Right lung (tissue), 10 donors: ENCODE results near the gene AHCTF1. TPM values are rescaled to one million over a fixed set of nuclear protein-coding genes. Genes with fewer than 3 reads are reported as not detected.
A peak's percentile ranks its signal among the peaks of the same experiment; 100 is the strongest.

Experiments used
- DNase-seq, 2 donors: peaks; one replicate each; pipeline ENCODE4 v3.0.0-alpha.2; 2013
- long read RNA-seq, 8 donors: transcript quantifications; one replicate each; lab custom pipeline, GENCODE V29; 2026
- polyA plus RNA-seq, 5 donors: library from polyadenylated mRNA; unstranded; fragments of 120-200 nt; gene quantifications; one replicate each; pipeline versions ENCODE4 v1.2.1 to v1.2.3, GENCODE V29; 2013; ENCODE audit warnings: inconsistent platforms in 1 of 5, low replicate concordance in 1 of 5; ENCODE audit not compliant: insufficient read length in 5 of 5, insufficient read depth in 1 of 5

AHCTF1 gene, protein sequence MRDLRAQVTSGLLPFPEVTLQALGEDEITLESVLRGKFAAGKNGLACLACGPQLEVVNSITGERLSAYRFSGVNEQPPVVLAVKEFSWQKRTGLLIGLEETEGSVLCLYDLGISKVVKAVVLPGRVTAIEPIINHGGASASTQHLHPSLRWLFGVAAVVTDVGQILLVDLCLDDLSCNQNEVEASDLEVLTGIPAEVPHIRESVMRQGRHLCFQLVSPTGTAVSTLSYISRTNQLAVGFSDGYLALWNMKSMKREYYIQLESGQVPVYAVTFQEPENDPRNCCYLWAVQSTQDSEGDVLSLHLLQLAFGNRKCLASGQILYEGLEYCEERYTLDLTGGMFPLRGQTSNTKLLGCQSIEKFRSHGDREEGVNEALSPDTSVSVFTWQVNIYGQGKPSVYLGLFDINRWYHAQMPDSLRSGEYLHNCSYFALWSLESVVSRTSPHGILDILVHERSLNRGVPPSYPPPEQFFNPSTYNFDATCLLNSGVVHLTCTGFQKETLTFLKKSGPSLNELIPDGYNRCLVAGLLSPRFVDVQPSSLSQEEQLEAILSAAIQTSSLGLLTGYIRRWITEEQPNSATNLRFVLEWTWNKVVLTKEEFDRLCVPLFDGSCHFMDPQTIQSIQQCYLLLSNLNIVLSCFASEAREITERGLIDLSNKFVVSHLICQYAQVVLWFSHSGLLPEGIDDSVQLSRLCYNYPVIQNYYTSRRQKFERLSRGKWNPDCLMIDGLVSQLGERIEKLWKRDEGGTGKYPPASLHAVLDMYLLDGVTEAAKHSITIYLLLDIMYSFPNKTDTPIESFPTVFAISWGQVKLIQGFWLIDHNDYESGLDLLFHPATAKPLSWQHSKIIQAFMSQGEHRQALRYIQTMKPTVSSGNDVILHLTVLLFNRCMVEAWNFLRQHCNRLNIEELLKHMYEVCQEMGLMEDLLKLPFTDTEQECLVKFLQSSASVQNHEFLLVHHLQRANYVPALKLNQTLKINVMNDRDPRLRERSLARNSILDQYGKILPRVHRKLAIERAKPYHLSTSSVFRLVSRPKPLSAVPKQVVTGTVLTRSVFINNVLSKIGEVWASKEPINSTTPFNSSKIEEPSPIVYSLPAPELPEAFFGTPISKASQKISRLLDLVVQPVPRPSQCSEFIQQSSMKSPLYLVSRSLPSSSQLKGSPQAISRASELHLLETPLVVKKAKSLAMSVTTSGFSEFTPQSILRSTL (N-terminal part only)
- 10 to 100 TPM; 38.9 to 54.3 (median 49.5) TPM for polyA plus RNA-seq
- long read RNA-seq, donor 1, partial matches to known transcripts: 7 of 8 reads
- long read RNA-seq, donor 1, other reads (novel, unspliced or antisense): 0 of 8 reads
- long read RNA-seq, donor 2: 0 reads
- long read RNA-seq, donor 3, full-length matches to known transcripts: 1 of 9 reads
- long read RNA-seq, donor 3, partial matches to known transcripts: 8 of 9 reads
- long read RNA-seq, donor 3, other reads (novel, unspliced or antisense): 0 of 9 reads
- long read RNA-seq, donor 4: 0 reads
- long read RNA-seq, donor 5: 0 reads
- long read RNA-seq, donor 6: 0 reads
- long read RNA-seq, donor 7, partial matches to known transcripts: 16 of 16 reads
- long read RNA-seq, donor 7, other reads (novel, unspliced or antisense): 0 of 16 reads
- long read RNA-seq, donor 8: 0 reads

DNA sequence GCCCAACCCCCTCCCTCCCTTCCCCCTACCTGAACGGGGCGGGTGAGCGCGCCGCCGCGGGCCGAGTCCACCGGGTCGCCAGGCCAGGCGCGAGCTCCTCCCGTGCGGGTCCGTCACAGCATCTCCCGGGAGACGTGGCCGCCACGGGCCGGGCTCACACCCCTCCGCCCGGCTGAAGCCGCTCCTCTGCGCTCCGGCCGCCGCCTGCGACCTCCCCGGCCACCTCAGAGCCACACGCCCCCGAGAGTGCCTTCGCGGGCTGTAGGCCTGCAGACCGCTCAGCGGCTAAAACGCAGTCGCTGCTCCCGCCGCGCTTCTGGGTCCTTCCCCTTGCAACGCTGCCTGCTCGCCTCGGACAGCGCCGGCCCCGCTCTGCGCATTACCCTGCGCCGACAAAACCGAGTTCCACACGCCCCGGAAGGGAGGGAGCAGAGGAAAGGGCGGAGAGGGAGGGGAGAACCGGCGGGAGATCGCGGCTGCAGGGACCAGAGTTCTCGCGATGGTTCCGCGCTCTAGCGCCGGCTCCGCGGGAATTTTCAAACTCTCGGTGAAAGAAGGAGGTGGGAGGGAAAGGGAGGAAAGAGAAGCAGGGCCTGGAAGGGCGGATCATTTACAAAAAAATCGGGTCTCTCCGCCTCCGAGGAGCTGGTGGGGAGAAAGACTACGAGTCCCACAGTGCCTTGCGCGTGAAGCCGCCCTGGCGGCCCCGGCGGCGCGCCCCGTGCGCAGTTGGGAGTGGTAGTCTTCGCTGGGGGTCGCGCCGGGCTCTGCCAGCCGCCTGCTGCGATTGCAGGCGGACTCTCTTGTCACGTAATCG, at the start of gene AHCTF1:
Gene AHCTF1, minus strand, starts transcription at position 400 of the 817 bp plus-strand sequence. CDS start 13,578 bp downstream, outside the sequence.
- peak; percentile 98 to 99 for DNase-seq

DNA sequence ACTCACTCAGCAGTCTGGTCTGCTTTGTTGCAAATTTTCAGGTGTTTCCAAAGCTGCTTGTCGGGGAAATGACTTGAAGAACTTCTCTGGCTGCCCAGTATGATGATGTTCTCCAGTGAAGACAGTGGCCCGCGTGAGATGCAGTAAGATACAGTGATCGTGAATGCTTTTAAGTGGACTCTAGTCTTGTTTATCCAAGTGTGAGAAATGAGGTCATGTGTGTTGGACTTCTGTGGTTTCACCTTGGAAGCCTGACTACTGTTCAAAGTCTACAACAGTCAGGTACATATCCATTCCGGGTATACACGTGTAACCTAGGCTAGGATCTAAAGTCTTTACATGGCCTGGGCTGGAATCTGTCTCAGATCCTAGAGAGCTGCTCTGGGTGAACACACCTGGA, 47.0 kb upstream of the AHCTF1 start:
- no peak for DNase-seq

DNA sequence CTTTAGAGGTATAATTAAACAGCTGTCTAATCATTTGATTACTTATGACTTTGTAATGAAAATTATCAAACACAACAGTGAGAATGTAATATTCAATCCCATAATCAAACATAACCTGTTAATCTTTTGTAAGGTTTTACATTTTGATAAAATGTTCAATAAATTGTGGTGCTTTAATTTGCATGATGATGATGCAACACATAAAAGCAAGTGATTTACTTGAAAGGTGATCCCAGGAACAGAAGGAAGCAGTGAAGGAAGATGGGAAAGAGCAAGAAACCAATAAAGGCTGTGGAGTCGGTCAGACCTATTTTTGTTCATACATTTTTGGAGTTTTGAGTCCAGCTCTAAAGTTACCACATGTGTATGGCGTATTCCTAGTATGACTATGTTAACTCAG, 46.5 kb upstream of the AHCTF1 start:
- no peak for DNase-seq

DNA sequence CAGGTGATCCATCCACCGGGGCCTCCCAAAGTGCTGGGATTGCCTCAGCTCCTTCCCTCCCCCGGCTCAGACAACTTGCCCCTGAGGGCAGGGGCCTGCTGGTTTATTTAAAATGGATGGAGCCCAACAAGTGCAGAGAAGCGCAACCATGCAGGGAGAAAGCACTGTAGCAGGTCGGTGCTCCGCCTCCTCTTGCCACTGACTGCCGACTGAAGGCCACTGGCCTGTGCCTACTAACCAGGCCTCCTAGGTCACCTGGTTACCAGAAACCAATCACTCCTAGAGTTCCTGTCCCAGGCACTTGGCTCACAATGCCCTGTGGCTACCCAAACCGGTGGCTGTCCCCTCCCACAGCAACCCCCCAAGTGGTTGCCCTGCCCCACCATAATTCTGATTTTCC, 40.2 kb upstream of the AHCTF1 start:
- no peak for DNase-seq

DNA sequence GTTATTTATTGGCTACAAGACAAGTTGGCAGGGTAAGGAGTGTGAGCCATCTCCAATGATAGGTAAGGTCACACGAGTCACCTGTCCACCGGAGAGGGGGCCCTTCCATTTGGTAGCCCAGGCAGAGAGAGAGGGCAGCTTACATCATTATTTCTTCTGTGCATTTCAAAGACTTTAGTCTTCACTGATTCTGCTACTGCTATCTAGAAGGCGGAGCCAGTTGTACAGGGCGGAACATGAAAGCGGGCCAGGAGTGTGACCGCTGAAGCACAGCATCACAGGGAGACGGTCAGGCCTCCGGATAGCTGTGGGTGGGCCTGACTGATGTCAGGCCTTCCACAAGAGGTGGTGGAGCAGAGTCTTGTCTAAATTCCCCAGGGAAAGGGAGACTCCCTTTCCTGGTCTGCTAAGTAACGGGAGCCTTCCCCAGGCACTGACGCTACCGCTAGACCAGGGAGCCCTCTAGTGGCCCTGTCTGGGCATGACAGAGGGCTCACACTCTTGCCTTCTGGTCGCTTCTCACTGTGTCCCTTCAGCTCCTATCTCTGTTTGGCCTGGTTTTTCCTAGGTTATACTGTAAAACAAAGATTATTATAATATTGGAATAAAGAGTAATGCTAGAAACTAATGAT, 39.5 kb upstream of the AHCTF1 start:
- DNase-seq: no peak

DNA sequence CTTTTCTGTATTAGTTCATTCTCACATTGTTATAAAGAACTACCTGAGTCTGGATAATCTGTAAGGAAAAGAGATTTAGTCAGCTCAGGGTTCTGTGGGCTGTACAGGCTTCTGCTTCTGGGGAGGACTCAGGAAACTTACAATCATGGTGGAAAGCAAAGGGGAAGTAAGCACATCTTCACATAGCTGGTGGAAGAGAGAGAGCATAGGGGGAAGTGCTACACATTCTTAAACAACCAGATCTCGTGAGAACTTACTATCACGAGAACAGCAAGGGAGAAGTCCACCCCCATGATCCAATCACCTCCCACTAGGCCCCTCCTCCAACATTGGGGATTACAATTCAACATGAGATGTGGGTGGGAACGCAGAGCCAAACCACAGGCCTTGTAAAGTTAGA, 37.9 kb upstream of the AHCTF1 start:
- DNase-seq: no peak

DNA sequence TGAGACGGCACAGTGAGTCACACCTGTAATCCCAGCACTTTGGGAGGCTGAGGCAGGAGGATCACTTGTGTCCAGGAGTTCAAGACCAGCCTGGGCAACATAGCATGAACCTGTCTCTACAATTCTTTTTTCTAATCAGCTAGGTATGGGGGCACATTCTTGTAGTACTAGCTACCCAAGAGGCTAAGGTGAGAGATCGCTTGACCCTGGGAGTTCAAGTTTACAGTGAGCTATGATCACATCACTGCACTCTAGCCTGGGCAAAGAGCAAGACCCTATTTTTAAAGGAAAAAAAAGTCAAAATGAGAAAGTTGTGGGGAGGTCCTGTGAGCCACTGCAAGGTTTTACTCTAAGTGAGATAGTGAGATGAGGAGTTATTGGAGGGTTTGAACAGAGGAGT, 34.8 kb upstream of the AHCTF1 start:
- no peak for DNase-seq

DNA sequence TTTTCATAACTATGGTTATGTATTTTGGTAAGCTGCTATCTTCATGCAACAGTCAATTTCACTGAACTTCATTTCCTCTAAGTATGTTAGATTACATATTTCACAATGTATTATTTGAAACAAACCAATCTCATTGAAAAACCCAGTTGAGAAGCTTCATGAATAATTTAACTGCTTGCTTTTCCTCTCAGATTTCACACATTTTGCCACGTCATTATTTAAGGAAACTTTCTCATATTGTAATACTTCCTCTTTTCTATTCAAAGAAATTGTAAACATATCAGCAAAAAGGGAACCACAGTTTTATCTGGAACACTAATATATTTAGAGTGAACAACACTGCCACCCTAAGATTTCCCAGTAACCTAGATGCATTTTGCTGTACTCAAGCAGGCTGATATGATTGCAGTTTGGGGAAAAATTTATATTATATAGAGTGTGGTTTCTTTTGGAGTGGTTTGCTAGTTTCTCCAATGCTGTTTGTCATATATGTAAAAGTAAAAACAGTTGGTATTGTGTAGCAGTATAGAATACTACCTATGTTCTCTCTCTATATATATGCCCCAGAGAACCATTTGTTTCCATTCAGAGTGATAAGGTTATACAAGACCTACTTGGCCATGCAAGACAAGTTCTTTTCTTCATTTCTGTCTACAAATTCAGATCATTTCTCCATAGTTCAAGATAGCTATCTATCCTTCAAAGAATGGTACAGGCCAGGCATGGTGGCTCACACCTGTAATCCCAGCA, 28.4 kb upstream of the AHCTF1 start:
- DNase-seq: no peak

DNA sequence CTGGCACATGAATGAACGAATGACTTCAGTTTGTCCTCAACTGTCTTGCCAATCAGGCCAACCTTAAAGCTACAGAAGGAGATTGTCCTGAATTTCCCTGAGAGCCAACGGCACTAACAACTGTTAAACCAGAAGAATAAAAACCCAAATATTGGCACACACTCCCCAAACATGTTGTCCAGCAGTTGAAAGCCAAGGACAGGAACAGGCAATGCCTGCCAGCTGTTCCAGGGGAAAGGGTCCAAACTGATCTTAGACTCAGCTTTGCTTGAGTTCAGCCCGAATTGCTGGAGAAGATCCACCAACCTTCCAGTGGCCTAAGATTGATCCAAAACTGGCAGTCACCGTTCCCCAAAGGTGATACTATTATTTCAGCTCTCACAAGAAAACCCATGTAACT, 22.4 kb upstream of the AHCTF1 start:
- DNase-seq: no peak

DNA sequence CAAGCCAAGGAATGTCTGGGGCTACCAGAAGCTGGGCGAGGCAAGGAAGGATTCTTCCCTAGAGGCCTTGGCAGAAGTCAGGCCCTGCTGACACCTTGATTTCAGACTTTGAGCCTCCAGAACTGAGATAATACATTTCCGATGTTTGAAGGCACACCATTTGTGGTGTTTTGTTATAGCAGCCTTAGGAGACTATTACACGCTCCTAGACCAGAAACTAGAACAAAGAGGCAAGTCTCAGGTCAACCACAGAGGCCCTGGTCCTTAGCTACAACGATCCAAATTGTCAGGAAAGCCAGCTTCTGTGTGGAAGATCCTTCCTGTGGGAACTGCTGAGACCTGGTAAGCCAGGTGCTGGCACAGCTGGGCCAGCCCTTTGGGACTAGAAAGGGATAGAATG, 19.7 kb upstream of the AHCTF1 start:
- DNase-seq: no peak

DNA sequence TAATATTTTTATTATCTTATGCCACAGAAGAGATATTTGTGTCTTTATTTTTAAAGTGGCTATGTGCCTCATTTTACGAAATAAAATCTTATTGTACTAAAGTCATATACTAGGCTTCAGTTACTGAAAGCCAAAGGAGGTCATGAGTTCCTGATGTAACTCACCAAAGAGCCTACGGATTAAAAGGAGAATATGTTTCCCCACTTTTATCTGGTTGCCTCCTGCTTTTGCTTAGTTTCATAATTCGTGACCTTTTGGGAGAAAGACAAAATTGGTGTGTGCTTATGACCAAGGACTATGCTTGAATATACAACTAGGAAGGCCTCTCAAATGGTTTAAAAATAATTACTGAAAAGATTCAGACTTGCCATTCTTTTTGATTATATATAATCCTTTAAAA, 18.2 kb upstream of the AHCTF1 start:
- no peak for DNase-seq

DNA sequence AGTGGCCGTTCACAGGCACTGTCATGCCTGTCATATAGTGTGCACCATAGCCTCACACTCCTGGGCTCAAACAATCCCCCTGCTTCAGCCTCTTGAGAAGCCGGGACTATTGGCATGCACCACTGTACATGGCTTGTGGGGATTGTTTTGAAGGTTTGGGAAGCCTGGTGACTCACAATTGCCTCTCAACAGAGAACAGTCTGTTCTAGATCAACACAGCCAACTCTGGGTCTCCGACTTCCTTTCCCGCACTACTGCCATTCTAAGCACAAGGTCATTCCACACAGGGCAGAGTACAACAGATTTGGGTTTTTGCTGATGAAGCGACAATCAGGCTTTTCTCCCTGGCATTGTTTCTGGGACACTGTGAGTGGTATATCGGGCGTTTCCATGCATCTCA, 15.5 kb upstream of the AHCTF1 start:
- DNase-seq: no peak

DNA sequence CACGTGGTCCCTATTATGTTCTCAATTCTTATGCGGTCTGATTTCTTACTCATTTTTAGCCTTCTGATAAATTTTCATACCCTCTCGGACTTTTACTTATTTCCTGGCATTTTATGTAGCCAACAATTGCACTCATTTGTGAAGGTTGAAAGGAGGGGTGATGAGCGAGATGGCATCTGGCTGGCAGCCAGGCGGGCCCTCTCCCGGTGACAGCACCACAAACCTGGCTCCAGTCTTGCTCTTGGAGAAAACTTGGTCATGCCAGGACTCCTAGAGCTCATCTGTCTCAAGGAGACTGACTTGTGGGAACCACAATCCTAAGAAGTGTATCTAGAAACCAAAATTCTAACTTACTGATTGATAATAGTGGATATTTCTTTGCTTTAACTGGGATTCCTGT, 14.6 kb upstream of the AHCTF1 start:
- no peak for DNase-seq

DNA sequence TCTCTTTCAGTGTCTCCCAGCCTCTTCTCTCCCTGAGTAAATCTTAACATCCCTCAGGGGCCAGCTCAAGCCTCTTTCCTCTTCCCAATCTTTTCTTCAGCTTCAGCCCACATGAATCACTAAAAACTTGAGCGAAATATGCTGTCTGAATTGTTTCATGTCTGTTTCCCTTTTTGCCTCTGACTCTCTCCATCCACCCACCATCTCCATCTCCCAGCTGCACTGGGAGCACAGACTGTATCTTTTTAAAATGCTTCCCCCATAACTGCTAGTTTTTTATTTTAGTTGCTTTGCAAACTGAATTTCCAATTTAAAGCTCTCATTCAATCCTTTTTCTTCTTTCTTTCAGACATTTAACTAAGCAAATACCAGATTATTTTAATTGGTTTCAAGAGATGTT, 3.0 kb upstream of the AHCTF1 start:
- DNase-seq: no peak

DNA sequence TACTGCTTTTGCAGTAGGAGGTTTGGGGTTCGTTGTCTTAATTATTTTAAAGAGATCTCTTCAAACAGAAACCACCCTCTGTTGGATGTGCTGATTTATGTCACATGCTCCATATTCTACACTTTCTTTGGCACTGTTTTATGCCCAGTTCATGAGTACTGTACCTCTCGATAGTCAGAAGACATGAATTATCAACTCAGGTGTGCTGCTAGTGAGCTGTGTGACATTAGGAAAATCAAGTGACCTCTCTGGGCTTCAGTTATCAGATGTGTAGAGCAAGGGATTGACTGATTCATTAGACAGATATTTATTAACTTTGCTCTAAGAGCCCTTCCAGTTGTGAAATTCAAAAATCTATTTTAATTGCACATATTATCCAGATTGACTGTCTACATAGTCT, 2.1 kb upstream of the AHCTF1 start:
- DNase-seq: no peak

DNA sequence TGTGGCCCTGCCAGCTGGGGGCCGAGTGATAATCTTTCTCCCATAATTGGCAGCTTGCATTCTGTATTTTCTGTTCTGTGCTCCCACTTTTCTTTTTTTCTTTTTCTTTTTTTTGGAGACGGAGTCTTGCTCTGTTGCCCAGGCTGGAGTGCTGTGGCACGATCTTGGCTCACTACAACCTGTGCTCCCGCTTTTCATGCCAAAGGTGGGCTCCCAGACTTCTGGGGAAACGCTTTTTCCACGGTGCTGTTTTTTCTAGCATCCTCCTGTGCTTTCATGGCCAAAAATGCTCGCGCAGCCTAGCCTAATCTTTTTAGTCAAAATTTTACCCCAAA, 585 bp upstream of the AHCTF1 start:
- DNase-seq: no peak

DNA sequence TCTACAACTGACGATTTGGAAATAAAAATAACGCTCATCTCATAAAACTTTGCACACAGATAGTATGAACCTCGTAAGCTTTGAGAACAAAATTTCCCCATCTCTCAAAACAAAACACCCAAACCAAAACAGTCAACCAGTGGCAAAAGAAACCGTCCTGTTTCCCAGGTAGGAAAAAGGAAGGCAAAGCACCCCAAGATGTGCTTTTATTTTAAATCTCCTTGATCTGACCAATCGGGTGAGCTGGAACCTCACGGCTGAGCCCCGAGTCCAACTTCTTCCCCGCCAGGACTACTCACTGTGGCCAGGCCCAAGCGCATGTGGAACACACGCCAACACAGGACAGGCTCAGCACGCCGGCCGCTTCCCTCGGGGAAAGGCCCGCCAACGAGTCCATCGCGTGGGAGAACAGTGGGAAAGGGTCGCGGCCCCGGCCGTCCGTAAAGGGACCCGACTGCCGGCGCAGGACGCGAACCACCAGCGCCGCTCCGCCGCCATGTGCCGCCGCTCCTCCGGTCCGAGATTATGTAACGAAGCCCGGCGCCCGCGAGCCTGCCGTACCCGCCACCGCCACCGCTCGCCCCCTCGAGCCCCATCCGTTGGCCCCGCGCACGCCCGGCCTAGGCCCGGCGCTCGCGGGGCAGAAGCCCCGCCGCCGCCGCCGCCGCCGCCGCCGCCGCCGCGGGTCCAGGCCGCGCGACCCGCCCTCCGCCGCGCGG, 759 bp downstream of the AHCTF1 start:
- DNase-seq: peak; percentile 49

DNA sequence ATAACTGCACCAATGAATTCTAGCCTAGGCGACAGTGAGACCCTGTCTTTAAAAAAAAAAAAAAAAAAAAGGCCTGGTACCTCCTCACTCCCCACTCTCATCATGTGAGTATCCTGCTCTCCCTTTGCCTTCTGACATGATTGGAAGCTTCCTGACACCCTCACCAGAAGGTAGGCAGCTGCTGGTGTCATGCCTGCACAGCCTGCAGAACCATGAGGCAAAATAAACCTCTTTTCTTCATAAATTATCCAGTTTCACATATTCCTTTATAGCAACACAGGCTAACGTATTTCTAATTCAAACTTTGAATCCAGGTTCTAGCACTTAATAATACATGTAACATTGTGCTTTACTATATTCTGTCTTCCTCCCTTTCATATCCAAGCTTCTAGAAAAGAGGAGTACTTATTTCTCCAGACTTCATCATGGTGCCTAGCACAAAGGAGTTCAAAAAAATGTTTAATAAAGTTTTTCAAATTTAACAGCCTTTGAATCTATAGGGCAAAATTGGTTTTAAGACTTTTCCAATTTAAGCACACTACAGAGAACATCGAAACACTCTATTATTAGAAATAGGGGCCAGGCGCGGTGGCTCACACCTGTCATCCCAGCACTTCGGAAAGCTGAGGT, 5.6 kb downstream of the AHCTF1 start:
- no peak for DNase-seq
